Measurements from ENCODE around the gene KIF19. TPM values are rescaled to one million over a fixed set of nuclear protein-coding genes. Genes with fewer than 3 reads are reported as not detected.

Gene KIF19
- total RNA-seq, 1 donor from 2014 or later = 80.8 TPM

- TF ChIP-seq CTCF (IDR thresholded peaks at IDR 0.05; ENCODE audit: partially characterized antibody, unreplicated experiment) = no peak
- H3K36me3 Mint-ChIP-seq (ENCODE audit: unreplicated experiment) = no peaks in the 10 kb centered on the region
Measured at GRCh38 chr17:74304184-74304583, 21.8 kb upstream of the KIF19 start.

GRCh38 chr17:74305865-74306654 is 20.0 kb upstream of the KIF19 start:
- no peaks in the 10 kb centered on the region for H3K36me3 Mint-ChIP-seq (ENCODE audit: unreplicated experiment)
- peak; percentile 19 for TF ChIP-seq CTCF (IDR thresholded peaks at IDR 0.05; ENCODE audit: partially characterized antibody, unreplicated experiment)
- H3K27me3 Mint-ChIP-seq (ENCODE audit: unreplicated experiment) = peaks cover 2% of the 10 kb centered on the region
- H3K4me3 Mint-ChIP-seq (ENCODE audit: unreplicated experiment) = no peak overlapping the region
- no peak for DNase-seq
- peaks cover 3% of the 10 kb centered on the region for H3K9me3 Mint-ChIP-seq (ENCODE audit: unreplicated experiment)
- H3K4me1 Mint-ChIP-seq (ENCODE audit: low read depth, unreplicated experiment) = peaks cover 2% of the 10 kb centered on the region
- H3K27ac Mint-ChIP-seq (ENCODE audit: unreplicated experiment) = no peak overlapping the region

More at GRCh38 chr17:74304184-74304583, 21.8 kb upstream of the KIF19 start:
- Mint-ChIP-seq H3K27me3 (ENCODE audit: unreplicated experiment) (peaks cover 3% of the 10 kb centered on the region), H3K4me1 (ENCODE audit: low read depth, unreplicated experiment) (peaks cover 4% of the 10 kb centered on the region), H3K27ac (ENCODE audit: unreplicated experiment) (no peak overlapping the region), H3K9me3 (ENCODE audit: unreplicated experiment) (peaks cover 3% of the 10 kb centered on the region), H3K4me3 (ENCODE audit: unreplicated experiment) (no peak overlapping the region)
- DNase-seq = no peak

GRCh38 chr17:74307984-74308773 is 17.8 kb upstream of the KIF19 start:
- no peak overlapping the region for H3K27ac Mint-ChIP-seq (ENCODE audit: unreplicated experiment)
- H3K36me3 Mint-ChIP-seq (ENCODE audit: unreplicated experiment) = peaks cover 8% of the 10 kb centered on the region
- no peak overlapping the region for H3K4me3 Mint-ChIP-seq (ENCODE audit: unreplicated experiment)
- H3K4me1 Mint-ChIP-seq (ENCODE audit: low read depth, unreplicated experiment) = peaks cover 2% of the 10 kb centered on the region
- peaks cover 8% of the 10 kb centered on the region for H3K27me3 Mint-ChIP-seq (ENCODE audit: unreplicated experiment)
- TF ChIP-seq CTCF (IDR thresholded peaks at IDR 0.05; ENCODE audit: partially characterized antibody, unreplicated experiment) = no peak
- no peak for DNase-seq
- peaks cover 2% of the 10 kb centered on the region for H3K9me3 Mint-ChIP-seq (ENCODE audit: unreplicated experiment)

- Mint-ChIP-seq H3K27ac (ENCODE audit: unreplicated experiment) (no peak overlapping the region), H3K4me3 (ENCODE audit: unreplicated experiment) (no peak overlapping the region), H3K9me3 (ENCODE audit: unreplicated experiment) (peaks cover 4% of the 10 kb centered on the region), H3K27me3 (ENCODE audit: unreplicated experiment) (peaks cover 8% of the 10 kb centered on the region), H3K36me3 (ENCODE audit: unreplicated experiment) (peaks cover 13% of the 10 kb centered on the region), H3K4me1 (ENCODE audit: low read depth, unreplicated experiment) (peaks cover 2% of the 10 kb centered on the region)
- no peak for DNase-seq
- TF ChIP-seq CTCF (IDR thresholded peaks at IDR 0.05; ENCODE audit: partially characterized antibody, unreplicated experiment) = no peak
Measured at GRCh38 chr17:74309902-74310301, 16.1 kb upstream of the KIF19 start.

GRCh38 chr17:74314877-74315276 is 11.1 kb upstream of the KIF19 start:
- no peak for TF ChIP-seq CTCF (IDR thresholded peaks at IDR 0.05; ENCODE audit: partially characterized antibody, unreplicated experiment)
- H3K36me3 Mint-ChIP-seq (ENCODE audit: unreplicated experiment) = peaks cover 13% of the 10 kb centered on the region
- no peak for DNase-seq
- no peak overlapping the region for H3K4me3 Mint-ChIP-seq (ENCODE audit: unreplicated experiment)
- H3K27ac Mint-ChIP-seq (ENCODE audit: unreplicated experiment) = no peak overlapping the region
- peaks cover 14% of the 10 kb centered on the region for H3K27me3 Mint-ChIP-seq (ENCODE audit: unreplicated experiment)
- peaks cover 9% of the 10 kb centered on the region for H3K4me1 Mint-ChIP-seq (ENCODE audit: low read depth, unreplicated experiment)
- peaks cover 4% of the 10 kb centered on the region for H3K9me3 Mint-ChIP-seq (ENCODE audit: unreplicated experiment)

All from glutamatergic neuron (in vitro differentiated cells).